GM21381 (cell line): ENCODE results near the gene KDM2A.
"Not testable (repeated sequence)": the region's sequence is repeated elsewhere in the genome, so short reads cannot be mapped to it uniquely, and the experiment has no call there.

Experiments used
- ATAC-seq: cut with Tn5 transposase; IDR thresholded peaks from one replicate; pipeline ENCODE4 v1.9.1; 2021; ENCODE audit warnings: mild to moderate bottlenecking, moderate library complexity; ENCODE audit not compliant: unreplicated experiment

The KDM2A gene

DNA sequence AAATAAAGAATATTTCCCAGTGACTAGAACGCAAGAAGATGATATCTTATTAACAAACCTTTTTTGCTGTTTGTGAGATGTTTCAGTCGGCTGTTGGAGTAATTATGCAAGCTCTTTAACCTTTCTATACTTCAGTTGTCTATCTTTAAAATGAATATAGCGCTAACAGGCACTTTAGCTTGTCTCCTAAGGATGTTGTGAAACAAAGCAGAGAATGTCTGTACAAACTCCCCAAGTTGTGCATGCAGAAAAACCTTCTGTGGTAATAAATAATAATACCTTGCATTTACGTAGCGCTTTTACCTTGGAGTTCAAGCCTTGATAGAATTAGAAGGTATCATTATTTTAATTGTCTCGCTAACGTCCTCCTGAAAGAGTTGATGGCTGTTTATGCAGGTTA, 1.9 kb upstream of the KDM2A start:
- no peak for ATAC-seq

GRCh38 chr11:67117672-67118180, 1.3 kb upstream of the KDM2A start:
- ATAC-seq: peak; percentile 8

DNA sequence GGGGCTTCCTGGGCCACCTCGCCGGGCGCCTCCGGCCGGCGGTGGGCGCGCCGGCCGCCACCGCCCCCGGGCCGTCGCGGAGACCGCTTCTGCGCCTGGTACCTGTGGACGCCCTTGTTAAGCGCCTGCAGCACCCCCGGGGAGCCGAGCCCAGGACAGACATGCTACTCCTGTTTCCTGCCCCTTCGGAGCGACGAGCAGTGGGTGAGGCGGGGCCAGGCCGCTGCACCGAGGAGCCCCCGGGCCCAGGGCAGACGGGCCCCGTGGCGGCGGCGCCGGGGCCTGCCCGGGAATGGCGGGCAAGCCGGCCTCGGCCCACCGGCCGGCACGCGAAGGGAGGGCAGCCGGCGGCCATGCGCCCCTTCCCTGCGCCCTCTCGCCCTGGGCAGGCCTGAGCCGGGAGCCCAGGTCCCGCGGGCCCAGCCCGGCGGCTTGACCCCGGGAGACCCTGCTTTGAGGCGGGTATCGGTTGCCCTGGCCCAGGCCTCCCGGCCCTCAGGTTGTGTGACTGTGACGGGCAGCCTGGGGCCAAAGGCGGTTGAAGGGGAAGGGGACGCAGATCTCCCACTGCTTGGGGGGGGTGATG, 789 bp upstream of the KDM2A start:
- ATAC-seq: peak; percentile 9

DNA sequence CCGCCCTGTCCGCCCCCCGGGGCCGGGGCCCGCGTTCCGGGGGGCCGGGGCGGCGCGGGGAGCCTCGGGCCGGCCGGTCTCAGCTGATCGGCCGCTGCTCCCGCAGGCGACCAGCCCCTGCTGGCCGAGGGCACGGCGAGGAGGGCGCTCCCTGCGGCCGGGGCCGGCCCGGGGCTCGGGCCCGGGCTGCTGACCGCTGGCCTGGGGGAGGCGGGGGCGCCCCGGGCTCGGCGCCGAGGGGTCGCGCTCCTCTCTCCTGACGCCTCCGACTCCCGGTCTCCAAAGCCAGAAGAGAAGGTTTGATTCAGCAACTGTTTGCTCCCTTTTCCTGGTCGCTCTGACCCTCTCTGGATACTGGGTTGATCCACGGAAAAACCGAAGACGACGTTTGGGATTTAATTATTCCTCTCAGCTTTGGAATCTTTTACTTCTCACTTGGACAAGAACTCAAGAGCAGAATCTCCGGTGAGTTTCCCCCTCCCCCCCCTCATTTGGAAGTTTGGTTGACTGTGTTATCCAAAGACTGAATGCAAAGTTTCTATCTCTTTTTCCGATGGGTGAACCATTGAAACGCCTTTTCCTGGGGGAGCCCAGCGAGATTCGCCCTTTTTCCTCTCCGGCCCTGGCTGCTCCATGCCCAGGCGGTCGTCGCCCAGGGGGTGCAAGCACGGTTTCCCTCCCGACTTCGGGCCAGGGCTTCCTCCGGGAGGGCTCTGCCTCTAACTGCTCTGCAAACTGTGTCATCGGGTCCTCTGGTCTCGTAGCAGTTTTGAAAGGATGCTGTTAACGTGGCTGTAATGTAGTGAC, 725 bp downstream of the KDM2A start:
- ATAC-seq: peak; percentile 16

- no peak for ATAC-seq
Observed at GRCh38 chr11:67120456-67120855, 1.4 kb downstream of the KDM2A start.

DNA sequence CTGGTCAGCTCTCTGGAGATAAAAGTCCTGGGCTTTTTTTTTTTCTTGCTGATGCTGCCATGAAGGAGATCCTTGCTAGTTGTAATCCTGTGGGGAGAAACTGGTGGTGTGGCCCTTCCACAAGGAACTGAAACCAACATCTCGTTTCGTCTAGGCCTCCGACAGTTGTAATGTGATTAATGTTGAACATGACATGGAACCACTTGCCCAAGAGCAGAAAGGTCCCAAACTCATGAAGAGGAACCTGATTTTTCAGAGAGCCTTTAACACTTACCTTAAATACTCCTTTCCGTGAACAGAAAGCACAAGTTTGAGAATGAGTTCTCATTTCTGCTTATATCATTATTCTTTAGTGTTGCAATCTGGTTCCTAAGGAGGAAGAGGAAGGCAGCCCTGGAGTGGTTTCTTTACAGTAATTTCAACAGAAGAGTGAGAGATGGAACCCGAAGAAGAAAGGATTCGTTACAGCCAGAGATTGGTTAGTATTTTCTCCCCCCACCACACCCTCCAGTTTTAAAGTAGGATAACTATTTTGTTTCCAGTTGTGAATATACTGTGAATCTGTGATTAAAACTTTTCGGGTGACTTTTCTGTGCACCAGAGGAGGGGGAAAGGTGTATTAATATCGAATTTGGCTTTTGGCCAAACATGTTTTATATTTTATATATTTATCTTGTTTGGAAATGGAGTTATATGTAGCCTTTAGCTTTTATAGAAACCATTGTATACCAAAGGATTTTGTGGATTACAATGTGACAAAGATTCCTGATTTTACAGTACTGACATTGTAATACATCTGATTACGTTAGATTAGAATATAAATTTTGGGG, 2.0 kb downstream of the KDM2A start:
- ATAC-seq: no peak

- ATAC-seq: not testable (repeated sequence)
Observed at GRCh38 chr11:67123801-67124200, 4.7 kb downstream of the KDM2A start.

- not testable (repeated sequence) for ATAC-seq
Observed at GRCh38 chr11:67126243-67126642, 7.2 kb downstream of the KDM2A start.

GRCh38 chr11:67126986-67127385, 7.9 kb downstream of the KDM2A start:
- ATAC-seq: no peak

- not testable (repeated sequence) for ATAC-seq
Observed at GRCh38 chr11:67130861-67131260, 11.8 kb downstream of the KDM2A start.

- no peak for ATAC-seq
Observed at GRCh38 chr11:67136156-67136555, 17.1 kb downstream of the KDM2A start.

DNA sequence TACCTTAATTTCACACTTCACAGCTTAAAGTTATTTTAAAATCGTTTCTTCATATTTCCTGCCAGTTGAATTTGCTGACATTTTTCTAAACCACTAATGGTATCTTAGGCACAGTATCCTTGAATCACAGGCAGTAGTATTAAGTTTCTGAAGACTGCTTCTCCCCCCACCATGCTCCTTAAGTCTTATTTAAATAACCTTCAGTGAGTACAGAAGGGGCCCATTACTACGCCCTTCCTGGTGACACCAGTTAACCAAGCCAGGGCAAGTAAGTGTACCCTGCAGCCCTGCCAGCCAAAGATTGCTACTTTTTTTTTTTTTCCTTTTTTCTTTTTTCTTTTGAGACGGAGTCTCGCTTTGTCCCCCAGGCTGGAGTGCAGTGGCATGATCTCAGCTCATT, 19.9 kb downstream of the KDM2A start:
- ATAC-seq: no peak

- no peak for ATAC-seq
Observed at GRCh38 chr11:67146516-67147226, 27.6 kb downstream of the KDM2A start.

- no peak for ATAC-seq
Observed at GRCh38 chr11:67153971-67154370, 34.9 kb downstream of the KDM2A start.

DNA sequence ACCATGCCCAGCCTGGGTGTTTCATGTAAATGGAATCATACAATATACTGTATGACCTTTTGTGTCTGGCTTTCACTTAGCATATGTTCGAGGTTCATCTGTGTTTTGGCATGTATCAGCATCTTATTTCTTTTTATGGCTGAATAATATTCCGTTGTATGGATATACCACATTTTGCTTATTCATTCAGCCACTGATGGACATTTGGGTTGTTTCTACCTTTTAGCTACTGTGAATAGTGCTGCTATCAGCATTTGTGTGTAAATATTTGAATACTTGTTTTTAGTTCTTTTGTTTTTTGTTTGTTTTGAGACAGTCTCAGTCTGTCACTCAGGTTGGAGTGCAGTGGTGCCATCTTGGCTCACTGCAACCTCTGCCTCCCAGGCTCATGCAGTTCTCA, 35.7 kb downstream of the KDM2A start:
- no peak for ATAC-seq

GRCh38 chr11:67157691-67158090, 38.6 kb downstream of the KDM2A start:
- ATAC-seq: no peak

- ATAC-seq: no peak
Observed at GRCh38 chr11:67158221-67158620, 39.2 kb downstream of the KDM2A start.

DNA sequence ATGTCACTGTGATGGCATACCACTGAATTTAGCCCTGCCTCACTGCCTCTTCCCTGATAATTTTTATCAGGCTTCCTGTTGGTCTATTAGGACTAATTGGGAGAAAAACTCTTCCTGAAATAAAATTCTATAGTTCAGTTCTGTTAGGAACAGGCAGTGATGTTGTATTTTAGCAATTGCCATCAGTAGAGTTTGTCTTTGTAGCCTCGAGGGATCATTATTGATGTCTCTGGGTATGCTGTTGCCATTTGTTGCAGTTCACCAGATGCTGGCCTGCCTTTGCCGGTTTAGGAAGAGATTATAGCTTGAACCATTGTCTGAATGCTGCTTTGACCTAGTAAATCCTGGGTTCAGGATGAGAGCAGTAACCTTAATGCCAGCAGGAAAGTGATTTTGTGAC, 41.0 kb downstream of the KDM2A start:
- no peak for ATAC-seq

GRCh38 chr11:67160872-67161783, 42.1 kb downstream of the KDM2A start:
- ATAC-seq: no peak

GRCh38 chr11:67163006-67163405, 43.9 kb downstream of the KDM2A start:
- no peak for ATAC-seq
